Osteoblast (primary cell): ENCODE data around the gene RAB24. TPM values are rescaled to one million over a fixed set of nuclear protein-coding genes. Genes with fewer than 3 reads are reported as not detected.

Experiments
- DNase-seq: peaks from one replicate; pipeline ENCODE4 v3.0.0; 2011; ENCODE audit warnings: low spot score, mixed read lengths; ENCODE audit not compliant: insufficient read length; ENCODE audit errors: missing footprints
- H2AFZ ChIP-seq: 2 replicates; pipeline ENCODE4 v1.6.0; 2011; ENCODE audit warnings: mild to moderate bottlenecking, low read length
- H3K27ac ChIP-seq: 2 replicates; pipeline ENCODE4 v1.5.1; 2011; ENCODE audit warnings: mild to moderate bottlenecking, low read depth, low read length, moderate library complexity
- H3K27me3 ChIP-seq: 2 replicates; pipeline ENCODE4 v1.6.0; 2012; ENCODE audit warnings: mild to moderate bottlenecking, control low read depth, inconsistent platforms, low read length, moderate library complexity; ENCODE audit not compliant: insufficient read depth
- H3K36me3 ChIP-seq: 2 replicates; pipeline ENCODE4 v1.5.1; 2011; ENCODE audit warnings: mild to moderate bottlenecking, low read length, control low read depth, moderate library complexity; ENCODE audit not compliant: insufficient read depth
- H3K4me1 ChIP-seq: 2 replicates; pipeline ENCODE4 v1.5.1; 2011; ENCODE audit warnings: mild to moderate bottlenecking, low read length, control low read depth, moderate library complexity; ENCODE audit not compliant: insufficient read depth
- H3K4me2 ChIP-seq: 2 replicates; pipeline ENCODE4 v1.6.0; 2011; ENCODE audit warnings: mild to moderate bottlenecking, low read length; ENCODE audit not compliant: insufficient read depth
- H3K4me3 ChIP-seq: fragments of 200-600 bp; sonication (generic); 3 replicates; pipeline ENCODE4 v1.5.1; 2012; ENCODE audit warnings: mild to moderate bottlenecking, low read length, inconsistent platforms; ENCODE audit not compliant: insufficient read depth
- H3K79me2 ChIP-seq: 2 replicates; pipeline ENCODE4 v1.6.0; 2012; ENCODE audit warnings: mild to moderate bottlenecking, low read length, control low read depth, inconsistent platforms; ENCODE audit not compliant: insufficient read depth
- H3K9me3 ChIP-seq: 2 replicates; pipeline ENCODE4 v1.5.1; 2011; ENCODE audit warnings: low read depth, low read length, control low read depth
- H4K20me1 ChIP-seq: 2 replicates; pipeline ENCODE4 v1.6.0; 2012; ENCODE audit warnings: mild to moderate bottlenecking, low read length, control low read depth; ENCODE audit not compliant: insufficient read depth
- total RNA-seq: library from RNA; depleted of rRNA; stranded (reverse); fragments of >200 nt; gene quantifications from 2 replicates; pipeline ENCODE4 v1.2.3, GENCODE V29; 2012
- TF ChIP-seq, protein P1 (sequence below): IDR thresholded peaks from 2 replicates; pipeline ENCODE4 v1.5.1; 2011; ENCODE audit warnings: mild to moderate bottlenecking, low read depth, low read length, moderate library complexity; ENCODE audit errors: extremely low read depth

Gene RAB24
- total RNA-seq, 1 donor, result 22.8 TPM

DNA sequence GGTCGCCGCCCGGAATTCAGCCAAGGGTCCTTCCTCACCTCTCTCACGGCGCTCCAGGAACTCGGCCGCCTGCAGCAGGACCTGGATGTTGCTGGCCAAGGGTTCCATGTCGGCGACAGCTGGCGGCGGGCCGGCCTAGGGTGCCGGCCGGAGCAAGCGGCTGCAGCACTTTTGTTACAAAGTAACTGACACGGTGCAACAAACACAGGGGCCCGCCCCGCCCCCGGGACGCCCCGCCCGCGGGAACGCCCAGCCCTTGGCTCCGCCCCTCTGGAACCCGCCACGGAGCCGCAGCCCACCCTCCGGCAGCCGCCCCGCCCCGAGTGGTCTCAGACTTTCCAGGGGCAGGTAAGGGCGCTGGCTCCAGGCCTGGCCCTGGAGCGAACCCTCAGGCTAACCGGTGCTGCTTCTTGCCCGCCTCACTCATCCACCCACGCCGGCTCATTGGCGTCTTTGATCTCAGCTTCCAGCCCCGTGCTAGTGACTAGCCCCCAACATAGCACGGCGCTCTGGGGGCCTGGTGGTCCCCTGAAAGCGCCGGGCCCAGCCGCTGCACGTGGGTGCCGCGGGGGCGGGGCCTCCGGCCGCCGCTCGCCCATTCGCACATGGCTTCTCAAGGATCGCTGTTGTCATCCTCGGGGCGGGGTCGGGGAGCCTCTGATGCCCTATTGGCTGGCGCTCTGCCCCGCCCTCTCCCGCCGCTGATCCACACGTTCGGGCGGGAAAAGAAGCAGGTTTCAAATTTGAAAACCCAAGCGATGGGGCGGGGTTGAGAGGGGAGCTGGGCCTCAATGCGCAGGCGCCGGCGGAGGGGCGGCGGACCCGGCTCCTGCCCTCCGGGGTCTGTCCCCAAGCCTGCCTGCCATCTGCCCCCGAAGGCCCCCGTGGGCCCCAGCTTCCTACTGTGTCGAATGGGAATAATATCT is 8.5 kb upstream of the RAB24 start, which contains the start of gene MXD3:
Gene MXD3, minus strand, starts transcription at position 176 of the 926 bp plus-strand sequence. Its CDS starts 68 bp downstream, at position 108.
- peak; percentile 100 for DNase-seq
- TF ChIP-seq, protein P1, sequence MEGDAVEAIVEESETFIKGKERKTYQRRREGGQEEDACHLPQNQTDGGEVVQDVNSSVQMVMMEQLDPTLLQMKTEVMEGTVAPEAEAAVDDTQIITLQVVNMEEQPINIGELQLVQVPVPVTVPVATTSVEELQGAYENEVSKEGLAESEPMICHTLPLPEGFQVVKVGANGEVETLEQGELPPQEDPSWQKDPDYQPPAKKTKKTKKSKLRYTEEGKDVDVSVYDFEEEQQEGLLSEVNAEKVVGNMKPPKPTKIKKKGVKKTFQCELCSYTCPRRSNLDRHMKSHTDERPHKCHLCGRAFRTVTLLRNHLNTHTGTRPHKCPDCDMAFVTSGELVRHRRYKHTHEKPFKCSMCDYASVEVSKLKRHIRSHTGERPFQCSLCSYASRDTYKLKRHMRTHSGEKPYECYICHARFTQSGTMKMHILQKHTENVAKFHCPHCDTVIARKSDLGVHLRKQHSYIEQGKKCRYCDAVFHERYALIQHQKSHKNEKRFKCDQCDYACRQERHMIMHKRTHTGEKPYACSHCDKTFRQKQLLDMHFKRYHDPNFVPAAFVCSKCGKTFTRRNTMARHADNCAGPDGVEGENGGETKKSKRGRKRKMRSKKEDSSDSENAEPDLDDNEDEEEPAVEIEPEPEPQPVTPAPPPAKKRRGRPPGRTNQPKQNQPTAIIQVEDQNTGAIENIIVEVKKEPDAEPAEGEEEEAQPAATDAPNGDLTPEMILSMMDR, result no peak
- Histone ChIP-seq H3K4me1 (peaks cover 29% of the 10 kb centered on the region), H3K9me3 (no peaks in the 10 kb centered on the region), H3K27ac (peak within 1 kb of the TSS; percentile 69), H3K4me2 (peak within 1 kb of the TSS; percentile 95), H3K79me2 (peaks cover 21% of the 10 kb centered on the region), H2AFZ (peak within 1 kb of the TSS; percentile 62), H3K36me3 (peaks cover 15% of the 10 kb centered on the region), H3K4me3 (peak within 1 kb of the TSS; percentile 80), H4K20me1 (peaks cover 20% of the 10 kb centered on the region), H3K27me3 (no peaks in the 10 kb centered on the region)

GRCh38 chr5:177311392-177311722 is 7.8 kb upstream of the RAB24 start:
- TF ChIP-seq, protein P1, result no peak
- Histone ChIP-seq H4K20me1 (peaks cover 19% of the 10 kb centered on the region), H3K79me2 (peaks cover 25% of the 10 kb centered on the region), H3K27me3 (no peaks in the 10 kb centered on the region), H3K4me2 (peak overlapping the region; percentile 95), H3K9me3 (no peaks in the 10 kb centered on the region), H3K27ac (no peak overlapping the region), H3K36me3 (peaks cover 20% of the 10 kb centered on the region), H3K4me1 (peaks cover 29% of the 10 kb centered on the region), H3K4me3 (peak overlapping the region; percentile 80), H2AFZ (no peak overlapping the region)
- peak; percentile 90 for DNase-seq

DNA sequence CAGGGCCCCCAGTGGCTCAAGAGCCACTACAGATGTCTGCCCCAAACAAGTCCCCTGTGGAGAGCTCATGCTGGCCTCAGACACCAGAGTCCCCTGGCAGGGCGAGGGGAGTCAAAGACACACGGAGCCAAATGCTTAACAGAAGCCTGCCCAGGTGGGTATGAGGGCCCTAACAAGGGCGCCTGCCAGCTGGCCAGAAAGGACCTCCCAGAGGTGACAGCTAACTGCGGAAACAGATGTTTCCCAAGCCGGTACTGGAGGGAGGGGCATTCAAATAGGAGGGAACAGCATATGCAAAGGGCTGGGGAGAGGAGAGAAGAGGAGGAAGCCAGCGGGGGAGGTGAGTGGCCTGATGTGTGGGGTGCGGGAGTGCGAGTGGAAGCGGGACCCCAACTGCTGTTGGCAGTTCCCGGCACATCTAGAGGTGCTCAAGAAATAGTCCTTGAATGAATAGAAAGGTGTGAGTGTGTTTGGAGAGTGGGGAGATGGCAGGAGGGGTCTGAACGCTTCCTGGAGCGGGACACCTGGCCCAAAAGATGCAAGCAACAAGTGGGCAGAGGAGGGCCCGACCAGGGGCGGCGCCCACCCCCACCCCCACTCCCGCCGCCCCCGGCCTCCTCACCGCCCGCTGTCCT is 7.4 kb upstream of the RAB24 start:
- Histone ChIP-seq H3K79me2 (peaks cover 28% of the 10 kb centered on the region), H4K20me1 (peaks cover 21% of the 10 kb centered on the region), H3K4me1 (peaks cover 29% of the 10 kb centered on the region), H2AFZ (no peak overlapping the region), H3K9me3 (no peaks in the 10 kb centered on the region), H3K27me3 (no peaks in the 10 kb centered on the region), H3K4me3 (peak overlapping the region; percentile 80), H3K36me3 (peaks cover 25% of the 10 kb centered on the region), H3K27ac (no peak overlapping the region), H3K4me2 (peak overlapping the region; percentile 95)
- DNase-seq, result peak; percentile 83
- TF ChIP-seq, protein P1, result no peak

DNA sequence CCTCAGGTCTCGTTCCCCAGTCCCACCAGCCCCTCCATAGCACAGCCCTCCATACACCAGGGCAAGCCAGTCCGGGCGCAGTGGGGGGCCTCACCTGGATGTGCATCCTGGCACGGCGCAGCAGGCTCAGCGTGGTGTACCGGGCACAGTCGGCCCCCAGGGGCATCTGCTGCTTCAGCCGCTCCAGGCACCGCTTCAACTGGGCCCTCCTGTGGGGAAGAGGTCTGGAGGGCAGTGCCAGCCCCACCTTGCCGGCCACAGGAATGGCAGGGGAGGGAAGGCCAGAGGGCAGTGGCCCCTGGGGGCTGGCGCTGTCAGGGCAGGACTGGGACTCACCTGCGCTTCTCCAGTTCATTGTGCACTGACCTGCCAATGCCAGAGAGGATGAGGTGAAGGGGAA is 6.8 kb upstream of the RAB24 start:
- Histone ChIP-seq H3K79me2 (peaks cover 33% of the 10 kb centered on the region), H3K4me2 (peak overlapping the region; percentile 95), H4K20me1 (peaks cover 26% of the 10 kb centered on the region), H3K27me3 (no peaks in the 10 kb centered on the region), H3K9me3 (no peaks in the 10 kb centered on the region), H3K36me3 (peaks cover 30% of the 10 kb centered on the region), H3K4me1 (peaks cover 29% of the 10 kb centered on the region), H3K27ac (no peak overlapping the region), H3K4me3 (peak overlapping the region; percentile 80), H2AFZ (no peak overlapping the region)
- DNase-seq, result peak; percentile 77
- TF ChIP-seq, protein P1, result no peak
